HEK293T (cell line): ENCODE data around the gene C1QTNF6.

ENCODE experiments used
- BHLHE40 ChIP-seq: fragments of 450-650 bp; IDR thresholded peaks from 2 replicates; pipeline ENCODE4 v1.6.1; 2016; ENCODE audit warnings: mild to moderate bottlenecking, moderate library complexity, borderline replicate concordance
- FOXM1 ChIP-seq: fragments of 450-650 bp; IDR thresholded peaks from 2 replicates; pipeline ENCODE4 v1.6.1; 2017; ENCODE audit warnings: mild to moderate bottlenecking, borderline replicate concordance
- SP1 ChIP-seq: fragments of 450-650 bp; IDR thresholded peaks from 2 replicates; pipeline ENCODE4 v1.6.1; 2017
- TARDBP ChIP-seq: fragments of 450-650 bp; IDR thresholded peaks from 2 replicates; pipeline ENCODE4 v1.6.1; 2016

- TF ChIP-seq SP1 (no peak), BHLHE40 (no peak), FOXM1 (no peak), TARDBP (no peak)
Measured at GRCh38 chr22:37153901-37154300, 34.1 kb downstream of the C1QTNF6 start.
